HG03280 (cell line): ENCODE data around the gene DCTN5.

Experiments
- ATAC-seq: cut with Tn5 transposase; IDR thresholded peaks from one replicate; pipeline ENCODE4 v1.9.1; 2021; ENCODE audit warnings: mild to moderate bottlenecking, moderate library complexity; ENCODE audit not compliant: unreplicated experiment

Gene DCTN5

GRCh38 chr16:23724096-23724784 lies 83.0 kb downstream of the DCTN5 start:
- ATAC-seq = no peak

GRCh38 chr16:23724785-23725131 lies 83.5 kb downstream of the DCTN5 start:
- no peak for ATAC-seq

- no peak for ATAC-seq
Observed at GRCh38 chr16:23726710-23727109, 85.4 kb downstream of the DCTN5 start.
